OCI-LY3 (cell line): ENCODE measurements around the gene CGB2.
A peak's percentile ranks its signal among the peaks of the same experiment; 100 is the strongest.

Source experiments
- H2AFZ ChIP-seq: fragments of 200-600, 300-600 bp; shearing (Covaris generic); 2 replicates; pipeline ENCODE4 v1.6.0; 2014; ENCODE audit warnings: antibody characterized with exemption, low read depth, low read length
- H3K27ac ChIP-seq: fragments of 200-600, 300-600 bp; sonication (generic); 2 replicates; pipeline ENCODE4 v1.5.1; 2014; ENCODE audit warnings: mild to moderate bottlenecking, low read length, moderate library complexity, mixed read lengths
- H3K27me3 ChIP-seq: fragments of 200-600, 300-600 bp; sonication (generic); 2 replicates; pipeline ENCODE4 v1.6.1; 2014; ENCODE audit warnings: low read depth, low read length, mixed read lengths
- H3K36me3 ChIP-seq: fragments of 200-600, 300-600 bp; sonication (generic); replicated peaks from 2 replicates; pipeline ENCODE3; 2014; ENCODE audit warnings: low read depth, low read length, mixed read lengths
- H3K4me1 ChIP-seq: fragments of 300-600, 200-600 bp; sonication (generic); 2 replicates; pipeline ENCODE4 v1.6.1; 2014; ENCODE audit warnings: low read length, mixed read lengths
- H3K4me2 ChIP-seq: fragments of 200-600, 300-600 bp; sonication (generic); 2 replicates; pipeline ENCODE4 v1.6.1; 2014; ENCODE audit warnings: low read length, mixed read lengths
- H3K4me3 ChIP-seq: fragments of 300-600, 200-600 bp; sonication (generic); 2 replicates; pipeline ENCODE4 v1.5.1; 2014; ENCODE audit warnings: antibody characterized with exemption, mild to moderate bottlenecking, low read length, moderate library complexity
- H3K79me2 ChIP-seq: fragments of 300-600, 200-600 bp; shearing (Covaris generic); 2 replicates; pipeline ENCODE4 v1.6.1; 2014; ENCODE audit warnings: mild to moderate bottlenecking, low read length, mixed read lengths
- H3K9ac ChIP-seq: fragments of 300-600, 200-600 bp; shearing (Covaris generic); 2 replicates; pipeline ENCODE4 v1.6.0; 2014; ENCODE audit warnings: mild to moderate bottlenecking, low read length, moderate library complexity
- H3K9me3 ChIP-seq: fragments of 200-600, 300-600 bp; shearing (Covaris generic); 2 replicates; pipeline ENCODE4 v1.6.1; 2014; ENCODE audit warnings: low read length, mixed read lengths; ENCODE audit not compliant: insufficient read depth
- H4K20me1 ChIP-seq: fragments of 200-600, 300-600 bp; sonication (generic); 2 replicates; pipeline ENCODE4 v1.6.1; 2016; ENCODE audit warnings: low read length, mixed read lengths; ENCODE audit not compliant: insufficient read depth
- CTCF ChIP-seq: fragments of 200-600, 300-600 bp; sonication (generic); IDR thresholded peaks from 2 replicates; pipeline ENCODE4 v1.5.1; 2014; ENCODE audit warnings: antibody characterized with exemption, low read length, low read depth
- EZH2phosphoT487 ChIP-seq: fragments of 200-600 bp; shearing (Covaris generic); IDR thresholded peaks from 2 replicates; pipeline ENCODE4 v1.6.1; 2018; ENCODE audit warnings: antibody characterized with exemption, mixed run types, low read depth

The CGB2 gene

GRCh38 chr19:48990400-48990799 lies 41.3 kb upstream of the CGB2 start:
- Histone ChIP-seq H3K9ac (no peak overlapping the region), H3K4me2 (no peak overlapping the region), H2AFZ (no peak overlapping the region), H3K9me3 (no peaks in the 10 kb centered on the region), H3K27ac (no peak overlapping the region), H3K4me3 (no peak overlapping the region), H3K79me2 (peaks cover 38% of the 10 kb centered on the region), H3K36me3 (peaks cover 24% of the 10 kb centered on the region), H3K4me1 (peaks cover 16% of the 10 kb centered on the region), H4K20me1 (peaks cover 6% of the 10 kb centered on the region; the same call in 1 of the 2 replicates), H3K27me3 (no peaks in the 10 kb centered on the region)
- TF ChIP-seq CTCF (no peak), EZH2phosphoT487 (no peak)

DNA sequence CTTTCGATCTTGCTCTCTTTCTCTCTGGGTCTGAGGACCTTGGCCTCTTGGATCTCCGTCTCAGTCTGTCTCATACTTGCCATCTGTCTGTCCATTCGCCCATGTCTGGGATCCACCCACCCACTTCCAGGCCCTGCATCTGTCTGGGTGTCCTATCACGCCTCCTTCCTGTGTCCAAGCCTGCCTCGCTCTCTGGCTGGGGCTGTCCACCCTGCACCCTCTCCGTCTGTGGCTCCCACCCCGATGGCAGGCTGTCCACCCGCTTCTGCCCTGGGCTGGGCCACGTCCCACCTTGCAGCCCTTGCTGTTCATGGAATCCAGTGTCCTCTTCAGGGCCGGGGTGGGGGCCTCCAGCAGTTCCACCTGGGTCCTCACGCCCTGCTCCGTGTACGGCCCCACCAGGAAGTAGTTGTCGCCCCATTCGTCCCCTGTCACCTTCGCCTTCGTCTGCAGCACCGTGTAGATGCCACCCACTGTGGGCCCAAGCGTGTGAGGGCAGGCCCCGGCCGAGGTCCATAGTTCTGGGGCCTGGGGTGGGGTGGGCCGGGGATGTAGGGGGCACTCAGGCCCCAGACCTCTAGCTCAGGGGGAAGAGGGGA lies 40.6 kb upstream of the CGB2 start:
- peaks cover 16% of the 10 kb centered on the region for H3K4me1 ChIP-seq
- H3K9me3 ChIP-seq, result no peaks in the 10 kb centered on the region
- H3K9ac ChIP-seq, result no peak overlapping the region
- H3K4me3 ChIP-seq, result no peak overlapping the region
- peaks cover 45% of the 10 kb centered on the region for H3K79me2 ChIP-seq
- H3K27me3 ChIP-seq, result no peaks in the 10 kb centered on the region
- TF ChIP-seq CTCF, result no peak
- TF ChIP-seq EZH2phosphoT487, result no peak
- H2AFZ ChIP-seq, result no peak overlapping the region
- peaks cover 6% of the 10 kb centered on the region; the same call in 1 of the 2 replicates for H4K20me1 ChIP-seq
- H3K36me3 ChIP-seq, result peaks cover 18% of the 10 kb centered on the region
- no peak overlapping the region for H3K27ac ChIP-seq
- H3K4me2 ChIP-seq, result no peak overlapping the region

DNA sequence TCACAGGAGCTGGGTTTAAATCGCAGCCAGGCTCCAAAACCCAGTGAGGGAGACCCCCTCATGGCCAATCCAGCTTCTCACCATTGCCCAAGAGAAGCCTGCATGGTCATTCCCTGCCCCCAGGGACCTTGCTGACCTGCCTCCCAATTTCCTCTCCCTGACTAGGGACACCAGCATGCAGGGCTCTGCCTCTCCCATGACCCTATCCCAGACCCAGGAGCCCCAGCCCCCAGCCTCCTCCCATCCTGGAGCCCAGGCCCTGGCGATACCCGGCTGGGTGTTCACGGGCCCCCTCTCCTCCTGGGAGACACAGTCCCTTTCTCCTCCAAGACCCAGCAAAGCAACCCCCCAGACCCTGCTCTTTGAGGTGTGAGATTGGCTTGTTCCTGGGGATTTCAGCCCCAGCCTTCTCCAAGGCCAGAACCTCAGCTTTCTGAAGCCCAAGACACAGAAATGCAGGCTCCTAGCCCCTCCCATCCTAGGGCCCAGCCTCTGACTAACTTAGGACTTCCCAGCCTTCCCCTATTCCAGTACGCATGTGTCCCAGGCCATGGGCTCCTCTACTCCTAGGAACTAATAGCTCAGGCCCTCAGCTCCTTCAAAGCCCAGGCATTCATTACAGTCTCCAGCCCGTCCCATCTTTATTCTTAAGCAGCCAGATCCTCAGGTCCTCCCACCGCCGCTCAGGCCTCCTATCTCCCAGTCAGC lies 39.7 kb upstream of the CGB2 start:
- H2AFZ ChIP-seq, result no peak overlapping the region
- peak overlapping the region; percentile 43 for H3K27ac ChIP-seq
- H3K9me3 ChIP-seq, result no peaks in the 10 kb centered on the region
- peak overlapping the region; percentile 93 for H3K4me2 ChIP-seq
- H3K36me3 ChIP-seq, result peaks cover 14% of the 10 kb centered on the region
- H3K27me3 ChIP-seq, result no peaks in the 10 kb centered on the region
- peaks cover 16% of the 10 kb centered on the region for H3K4me1 ChIP-seq
- peak overlapping the region; percentile 85 for H3K4me3 ChIP-seq
- TF ChIP-seq EZH2phosphoT487, result no peak
- TF ChIP-seq CTCF, result no peak
- peaks cover 6% of the 10 kb centered on the region; the same call in 1 of the 2 replicates for H4K20me1 ChIP-seq
- peak overlapping the region; percentile 84 for H3K9ac ChIP-seq
- H3K79me2 ChIP-seq, result peaks cover 54% of the 10 kb centered on the region

DNA sequence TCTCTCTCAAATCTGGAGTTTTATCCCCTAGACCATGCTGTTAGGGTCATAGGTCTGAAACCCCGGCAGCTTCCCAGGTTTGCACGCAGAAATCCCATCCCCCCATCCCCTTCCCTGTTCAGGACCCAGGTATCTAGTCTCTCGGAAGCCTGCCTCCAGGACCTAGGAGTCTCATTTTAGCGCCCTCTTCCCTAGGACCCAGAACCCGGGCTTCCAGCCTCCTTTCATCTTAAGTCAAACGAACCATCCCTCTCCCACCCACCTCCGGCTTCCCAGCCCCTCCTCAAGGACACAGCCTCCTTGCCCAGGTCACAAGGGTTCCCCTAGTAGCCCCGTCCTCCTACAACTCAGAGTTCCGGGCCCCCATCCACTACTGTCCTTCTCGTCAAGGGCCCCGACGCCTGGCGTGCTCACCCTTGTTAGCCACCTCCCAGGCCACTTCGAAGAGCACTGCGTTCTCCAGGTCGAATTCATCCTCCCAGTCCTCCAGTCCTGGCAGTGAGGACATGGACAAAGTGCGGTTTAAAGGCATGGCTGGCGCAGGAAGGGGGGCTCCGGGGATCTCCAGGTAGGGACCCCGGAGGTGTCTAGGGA lies 39.0 kb upstream of the CGB2 start:
- peaks cover 60% of the 10 kb centered on the region for H3K79me2 ChIP-seq
- H3K9ac ChIP-seq, result peak overlapping the region; percentile 84
- 0 out of 2 replicates have a peak overlapping the region, but pooled peaks have one; percentile 4 for H2AFZ ChIP-seq
- peak overlapping the region; percentile 93 for H3K4me2 ChIP-seq
- no peaks in the 10 kb centered on the region for H3K9me3 ChIP-seq
- peak overlapping the region; percentile 85 for H3K4me3 ChIP-seq
- H4K20me1 ChIP-seq, result peaks cover 7% of the 10 kb centered on the region; the same call in 1 of the 2 replicates
- peak overlapping the region; percentile 43 for H3K27ac ChIP-seq
- H3K36me3 ChIP-seq, result peaks cover 12% of the 10 kb centered on the region
- no peaks in the 10 kb centered on the region for H3K27me3 ChIP-seq
- TF ChIP-seq EZH2phosphoT487, result no peak
- TF ChIP-seq CTCF, result no peak
- H3K4me1 ChIP-seq, result peaks cover 16% of the 10 kb centered on the region
